GM19455 (cell line): ENCODE results near the gene CCDC148.
"Not testable (repeated sequence)": the region's sequence is repeated elsewhere in the genome, so short reads cannot be mapped to it uniquely, and the experiment has no call there.

Experiments
- ATAC-seq: cut with Tn5 transposase; IDR thresholded peaks from one replicate; pipeline ENCODE4 v1.9.1; 2021; ENCODE audit not compliant: unreplicated experiment

The CCDC148 gene

DNA sequence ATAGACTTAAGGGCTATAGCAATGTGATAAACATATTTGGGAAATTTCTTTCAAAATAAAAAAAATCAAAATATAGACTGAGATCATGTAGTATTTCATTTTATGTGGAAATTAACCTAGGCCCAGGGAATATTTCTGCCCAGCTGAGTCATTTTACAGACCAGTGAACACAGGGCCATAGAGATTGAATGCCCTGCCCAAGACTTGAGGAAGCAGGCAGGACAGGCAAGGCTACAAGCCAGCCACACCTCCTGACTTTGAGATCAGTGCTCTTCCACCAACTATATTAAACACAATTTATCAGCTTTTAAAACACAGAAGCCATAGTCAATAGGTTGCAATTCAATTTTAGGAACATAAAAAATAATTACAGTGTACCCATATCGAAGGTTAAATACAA, 12.9 kb downstream of the CCDC148 start:
- ATAC-seq = no peak

- not testable (repeated sequence) for ATAC-seq
Observed at GRCh38 chr2:158439062-158439461, 17.5 kb downstream of the CCDC148 start.

DNA sequence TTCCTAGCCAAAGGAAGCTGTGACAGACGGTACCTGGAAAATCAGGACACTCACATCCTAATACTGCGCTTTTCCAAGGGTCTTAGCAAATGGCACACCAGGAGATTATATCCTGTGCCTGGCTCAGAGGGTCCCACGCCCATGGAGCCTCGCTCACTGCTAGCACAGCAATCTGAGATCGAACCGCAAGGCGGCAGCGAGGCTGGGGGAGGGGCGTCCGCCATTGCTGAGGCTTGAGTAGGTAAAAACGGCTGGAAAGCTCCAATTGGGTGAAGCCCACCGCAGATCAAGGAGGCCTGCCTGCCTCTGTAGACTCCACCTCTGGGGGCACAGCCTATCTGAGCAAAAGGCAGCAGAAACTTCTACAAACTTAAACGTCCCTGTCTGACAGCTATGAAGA, 22.8 kb downstream of the CCDC148 start:
- ATAC-seq = not testable (repeated sequence)

GRCh38 chr2:158432117-158432516, 24.4 kb downstream of the CCDC148 start:
- no peak for ATAC-seq

DNA sequence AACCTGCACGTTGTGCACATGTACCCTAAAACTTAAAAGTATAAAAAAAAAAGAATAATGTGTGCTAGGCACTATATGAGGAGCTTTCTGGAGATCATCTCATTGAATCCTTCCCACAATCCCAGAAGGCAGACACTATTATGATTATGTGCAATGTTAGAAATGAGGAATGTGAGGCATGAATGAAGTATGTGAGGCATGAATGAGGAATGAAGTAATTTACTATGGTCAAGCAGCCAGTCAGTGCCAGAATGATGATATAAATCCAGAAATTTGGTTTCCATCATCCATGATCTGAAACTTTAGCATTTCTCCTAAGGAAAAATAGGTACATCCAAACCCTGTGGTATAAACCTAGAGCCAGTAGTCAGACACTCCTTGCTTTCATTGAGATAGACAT, 42.0 kb downstream of the CCDC148 start:
- no peak for ATAC-seq

- no peak for ATAC-seq
Observed at GRCh38 chr2:158413581-158413980, 43.0 kb downstream of the CCDC148 start.

DNA sequence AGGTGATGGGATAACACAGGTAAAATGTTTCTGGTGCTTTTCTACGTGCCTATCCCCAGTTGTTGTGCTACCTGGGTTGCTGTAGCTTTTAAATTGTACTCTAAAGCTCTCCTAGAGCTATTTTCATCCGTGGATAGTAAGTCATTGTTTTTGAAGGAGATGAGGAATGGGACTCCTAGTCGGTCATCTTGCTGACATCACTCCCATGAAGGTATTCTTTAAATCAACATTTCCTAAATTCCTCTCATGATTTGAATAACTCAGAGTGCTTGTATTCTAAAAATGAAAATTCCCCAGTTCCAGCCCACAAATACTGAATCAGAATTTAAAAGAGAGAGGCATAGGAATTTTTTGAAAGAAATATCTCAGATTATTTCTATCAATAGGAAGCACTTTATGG, 44.3 kb downstream of the CCDC148 start:
- ATAC-seq = no peak

DNA sequence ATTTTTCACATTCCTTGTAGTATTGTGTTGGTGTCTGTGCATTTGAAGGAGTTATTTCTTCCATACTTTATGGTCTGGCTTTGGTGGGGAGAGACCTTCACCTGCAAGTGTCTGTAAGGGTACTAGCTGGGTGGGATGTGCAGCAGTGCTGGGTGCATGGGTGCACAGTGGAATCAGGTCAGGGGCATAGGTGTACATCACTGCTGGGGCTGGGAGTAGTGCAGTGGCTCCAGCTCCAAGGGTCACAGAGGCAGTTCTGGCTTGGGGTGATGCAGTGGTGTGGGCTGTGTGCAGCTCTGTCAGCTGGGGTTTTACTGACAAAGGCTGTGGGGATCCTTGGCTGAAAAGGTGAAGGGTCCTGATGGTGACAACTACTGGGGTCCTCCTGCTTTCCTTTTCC, 44.8 kb downstream of the CCDC148 start:
- ATAC-seq = no peak

DNA sequence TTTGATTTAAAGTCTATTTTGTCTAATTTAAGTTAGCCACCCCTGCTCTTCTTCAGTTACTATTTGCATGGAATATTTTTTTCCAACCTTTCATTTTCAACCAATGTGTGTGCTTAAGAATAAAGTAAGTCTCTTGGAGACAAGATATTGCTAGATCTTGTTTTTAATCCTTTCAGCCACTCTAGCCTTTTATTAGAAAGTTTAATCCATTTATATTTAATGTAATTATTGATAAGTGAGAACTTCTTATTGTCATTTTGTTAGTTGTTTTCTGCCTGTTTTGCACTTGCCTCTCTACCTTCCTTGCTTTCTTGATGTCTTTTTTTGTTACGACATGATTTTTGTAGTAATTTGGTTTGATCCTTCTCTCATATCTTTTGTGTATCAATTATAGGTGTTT, 46.4 kb downstream of the CCDC148 start:
- no peak for ATAC-seq

GRCh38 chr2:158407031-158407430, 49.5 kb downstream of the CCDC148 start:
- ATAC-seq = no peak

GRCh38 chr2:158405341-158405740, 51.2 kb downstream of the CCDC148 start:
- ATAC-seq = no peak

DNA sequence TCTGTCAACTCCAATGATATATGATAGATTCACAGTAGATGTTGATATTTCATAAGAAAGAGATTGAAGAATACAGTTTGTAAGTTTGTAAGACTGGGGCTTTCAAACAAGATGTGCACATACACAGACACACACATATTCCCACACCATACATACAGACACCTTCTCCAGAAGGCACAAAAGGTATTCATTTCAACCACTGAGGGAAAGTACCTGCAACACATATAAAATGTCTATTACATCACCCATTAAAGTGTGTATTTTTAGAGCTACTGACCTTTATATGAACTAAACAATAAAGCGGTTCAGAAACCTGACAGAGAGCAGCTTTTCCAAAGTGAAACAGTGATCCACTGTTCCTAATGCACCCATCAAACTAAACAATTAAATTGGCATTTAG, 53.3 kb downstream of the CCDC148 start:
- no peak for ATAC-seq

- ATAC-seq = no peak
Observed at GRCh38 chr2:158402665-158403064, 53.9 kb downstream of the CCDC148 start.

GRCh38 chr2:158395166-158395565, 61.4 kb downstream of the CCDC148 start:
- ATAC-seq = no peak

DNA sequence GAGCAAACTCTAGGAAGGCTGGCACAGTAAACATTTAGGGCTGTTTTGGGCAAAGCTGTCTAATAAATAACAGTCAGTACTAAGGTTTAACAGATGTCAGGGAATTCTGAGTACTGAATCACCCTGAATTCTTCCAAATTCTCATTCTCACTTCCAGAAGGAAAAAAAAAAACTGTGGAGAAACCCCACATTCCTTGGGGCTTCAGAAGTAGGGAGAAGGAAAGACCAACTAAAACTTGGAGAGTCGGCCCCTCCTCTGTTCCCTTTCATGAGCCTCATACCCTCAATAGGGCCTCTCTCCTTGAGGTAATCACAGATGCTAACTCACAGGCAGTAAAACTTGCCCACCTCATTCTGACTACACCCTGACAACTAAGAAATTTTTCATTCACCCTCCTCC, 62.1 kb downstream of the CCDC148 start:
- no peak for ATAC-seq

GRCh38 chr2:158393886-158394285, 62.7 kb downstream of the CCDC148 start:
- ATAC-seq = no peak

GRCh38 chr2:158392687-158393086, 63.9 kb downstream of the CCDC148 start:
- no peak for ATAC-seq

GRCh38 chr2:158391876-158392275, 64.7 kb downstream of the CCDC148 start:
- no peak for ATAC-seq

- no peak for ATAC-seq
Observed at GRCh38 chr2:158391361-158391760, 65.2 kb downstream of the CCDC148 start.

- no peak for ATAC-seq
Observed at GRCh38 chr2:158388159-158388558, 68.4 kb downstream of the CCDC148 start.

DNA sequence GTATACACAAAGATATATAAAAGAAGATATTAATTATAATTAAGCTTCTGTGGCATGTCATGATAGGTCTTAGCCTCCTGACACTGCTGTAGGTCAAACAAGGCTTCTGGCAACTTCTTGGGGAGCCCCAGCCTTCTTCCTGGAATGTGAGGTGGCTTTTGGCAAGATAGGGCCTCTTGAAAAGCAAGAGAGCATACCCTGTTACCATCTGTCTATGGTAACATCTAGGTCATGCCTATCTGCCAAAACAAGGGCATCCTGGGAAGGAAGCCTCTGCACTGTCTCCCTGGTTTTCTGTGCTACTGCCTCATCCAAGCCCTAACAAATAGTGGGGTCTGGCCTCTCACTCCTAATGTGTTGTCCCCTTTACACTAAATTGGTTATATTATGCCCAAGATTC, 70.9 kb downstream of the CCDC148 start:
- no peak for ATAC-seq

DNA sequence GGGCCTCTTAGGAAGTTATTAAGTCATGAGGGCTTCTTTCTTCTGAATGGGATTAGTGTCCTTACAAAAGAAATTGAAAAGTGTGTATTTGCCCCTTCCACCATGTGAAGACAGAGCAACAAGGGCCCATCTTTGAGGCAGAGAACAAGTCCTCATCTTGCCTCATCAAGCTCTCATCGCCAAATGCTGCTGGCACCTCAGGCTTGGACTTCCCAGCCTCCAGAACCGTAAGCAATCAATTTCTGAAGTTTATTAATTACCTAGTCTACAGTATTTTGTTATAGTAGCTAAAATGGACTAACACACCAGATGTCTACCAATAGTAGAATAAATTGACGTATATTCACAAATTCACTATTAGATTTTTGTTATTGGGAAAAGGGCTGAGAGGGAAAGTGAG, 74.6 kb downstream of the CCDC148 start:
- no peak for ATAC-seq

DNA sequence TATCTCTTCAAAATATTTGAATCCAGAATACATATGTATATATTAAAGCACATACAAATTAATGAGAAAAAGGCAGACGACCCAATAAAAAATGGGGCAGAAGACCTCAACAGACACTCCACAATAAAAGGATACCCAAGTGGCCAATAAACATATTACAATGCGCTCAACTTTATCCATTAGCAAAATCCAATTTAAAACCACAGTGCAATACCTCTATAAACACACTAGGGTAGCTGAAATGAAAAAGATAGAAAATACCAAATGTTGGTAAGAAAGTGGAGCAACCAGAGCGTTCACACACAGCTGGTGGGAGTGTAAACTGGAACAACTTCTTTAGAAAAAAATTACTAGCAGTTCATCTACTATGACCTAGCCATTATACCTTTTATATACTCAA, 75.3 kb downstream of the CCDC148 start:
- ATAC-seq = no peak

GRCh38 chr2:158380746-158381145, 75.8 kb downstream of the CCDC148 start:
- no peak for ATAC-seq
